Gastroesophageal sphincter (tissue), 3 donors: Measurements from ENCODE around the gene NADK.

Experiments
- CTCF ChIP-seq, 4 experiments: fragments of 200-600 bp in 2 of 4; fragments of 450-650 bp in 2 of 4; sonication (generic) in 1 of 4; IDR thresholded peaks; one replicate each; pipeline ENCODE4 v1.5.1; 2017 to 2019; ENCODE audit warnings: antibody characterized with exemption in 4 of 4, mild to moderate bottlenecking in 2 of 4, moderate library complexity in 2 of 4
- EP300 ChIP-seq: sonication (generic); formaldehyde crosslinking; IDR thresholded peaks from one replicate; pipeline ENCODE4 v1.6.1; 2017; ENCODE audit warnings: antibody characterized with exemption, mild to moderate bottlenecking
- POLR2A ChIP-seq, 2 donors: fragments of 450-650 bp; IDR thresholded peaks; one replicate each; pipeline ENCODE4 v1.6.1; 2017; ENCODE audit warnings: antibody characterized with exemption in 2 of 2, mild to moderate bottlenecking in 2 of 2, moderate library complexity in 1 of 2
- POLR2AphosphoS5 ChIP-seq: sonication (generic); formaldehyde crosslinking; IDR thresholded peaks from one replicate; pipeline ENCODE4 v1.6.1; 2017; ENCODE audit warnings: antibody characterized with exemption

- no peak for TF ChIP-seq CTCF (IDR thresholded peaks at IDR 0.05)
- no peak for TF ChIP-seq POLR2AphosphoS5
- TF ChIP-seq EP300, result no peak
- no peak for TF ChIP-seq POLR2A (IDR thresholded peaks at IDR 0.05)
These were observed 45.9 kb downstream of the NADK start for GRCh38 chr1:1732381-1732780.
